IPS-15b (cell line): ENCODE data around the gene GPAM.

ENCODE experiments used
- H3K27me3 ChIP-seq: one replicate; pipeline ENCODE4 v1.6.1; 2013; ENCODE audit warnings: low read length; ENCODE audit not compliant: control insufficient read depth, insufficient read depth
- H3K36me3 ChIP-seq: one replicate; pipeline ENCODE4 v1.6.1; 2013; ENCODE audit warnings: low read length; ENCODE audit not compliant: control insufficient read depth, insufficient read depth
- H3K4me1 ChIP-seq: one replicate; pipeline ENCODE4 v1.6.1; 2013; ENCODE audit warnings: mild to moderate bottlenecking, low read length; ENCODE audit not compliant: control insufficient read depth, insufficient read depth
- H3K4me3 ChIP-seq: one replicate; pipeline ENCODE4 v1.5.1; 2013; ENCODE audit warnings: low read depth, low read length
- H3K9ac ChIP-seq: one replicate; pipeline ENCODE4 v1.6.1; 2013; ENCODE audit warnings: low read depth, mild to moderate bottlenecking, low read length
- H3K9me3 ChIP-seq: one replicate; pipeline ENCODE4 v1.6.1; 2013; ENCODE audit warnings: mild to moderate bottlenecking, low read length; ENCODE audit not compliant: control insufficient read depth, insufficient read depth

The GPAM gene

DNA sequence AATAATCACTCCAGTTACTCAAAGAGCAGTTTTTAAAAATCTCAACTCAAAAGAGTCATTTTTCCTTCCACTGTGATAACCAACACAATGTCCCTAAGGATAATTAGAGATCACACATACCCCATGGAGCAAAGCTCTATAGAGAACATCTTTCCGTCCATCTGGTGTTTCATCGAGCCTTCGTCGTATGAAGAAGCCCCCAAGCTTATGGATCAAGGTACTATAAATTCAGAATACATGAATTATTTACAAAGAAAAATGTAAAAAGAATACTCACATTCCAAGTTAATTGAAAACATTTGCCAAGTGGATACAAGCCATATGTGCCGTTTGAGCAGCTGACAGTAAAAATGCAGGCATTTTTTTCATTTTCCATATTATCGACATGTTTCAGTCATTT, 14.8 kb downstream of the GPAM start:
- no peaks in the 10 kb centered on the region for H3K27me3 ChIP-seq
- no peaks in the 10 kb centered on the region for H3K4me1 ChIP-seq
- H3K9me3 ChIP-seq: no peaks in the 10 kb centered on the region
- H3K9ac ChIP-seq: no peak overlapping the region
- H3K36me3 ChIP-seq: peaks cover 7% of the 10 kb centered on the region
- no peak overlapping the region for H3K4me3 ChIP-seq

- H3K9me3 ChIP-seq: no peaks in the 10 kb centered on the region
- no peaks in the 10 kb centered on the region for H3K27me3 ChIP-seq
- no peak overlapping the region for H3K4me3 ChIP-seq
- no peak overlapping the region for H3K9ac ChIP-seq
- H3K4me1 ChIP-seq: no peaks in the 10 kb centered on the region
- peaks cover 3% of the 10 kb centered on the region for H3K36me3 ChIP-seq
Observed at GRCh38 chr10:112166800-112167199, 16.8 kb downstream of the GPAM start.

DNA sequence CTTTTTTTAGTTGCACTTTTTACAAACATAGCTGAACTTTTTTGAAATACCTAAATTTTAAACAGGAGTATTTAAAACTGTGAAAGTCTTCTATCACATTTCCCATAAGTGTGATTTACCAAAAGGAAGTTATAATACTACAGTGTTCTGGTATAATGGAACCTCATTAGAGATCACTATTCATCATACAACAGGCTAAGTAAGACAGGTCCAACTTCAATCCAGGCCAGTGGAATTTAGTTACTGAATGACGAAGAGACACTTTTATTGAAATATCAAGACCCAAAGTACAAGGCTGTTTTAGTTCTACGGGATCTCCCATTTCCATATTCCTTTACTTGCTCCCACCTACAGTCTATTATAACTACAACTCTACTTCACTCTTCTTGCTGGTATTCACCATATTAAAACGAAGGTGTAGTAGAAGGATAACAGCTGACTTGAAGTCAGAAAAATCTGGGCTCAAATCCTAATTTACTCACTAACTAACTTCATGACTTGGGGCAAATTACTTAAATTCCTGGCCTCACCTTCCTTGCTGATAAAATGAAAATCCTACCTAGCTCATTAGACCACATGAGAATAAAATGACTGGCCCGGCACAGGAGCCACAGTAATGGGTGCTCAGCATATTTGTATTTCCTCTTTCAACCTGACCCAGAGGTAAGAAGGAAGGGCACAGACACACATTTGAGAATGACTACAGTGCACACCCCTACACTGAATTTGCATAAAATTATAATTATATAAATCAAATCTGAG, 21.6 kb downstream of the GPAM start:
- Histone ChIP-seq H3K4me1 (no peaks in the 10 kb centered on the region), H3K27me3 (no peaks in the 10 kb centered on the region), H3K36me3 (peaks cover 25% of the 10 kb centered on the region), H3K9ac (no peak overlapping the region), H3K9me3 (no peaks in the 10 kb centered on the region), H3K4me3 (no peak overlapping the region)

DNA sequence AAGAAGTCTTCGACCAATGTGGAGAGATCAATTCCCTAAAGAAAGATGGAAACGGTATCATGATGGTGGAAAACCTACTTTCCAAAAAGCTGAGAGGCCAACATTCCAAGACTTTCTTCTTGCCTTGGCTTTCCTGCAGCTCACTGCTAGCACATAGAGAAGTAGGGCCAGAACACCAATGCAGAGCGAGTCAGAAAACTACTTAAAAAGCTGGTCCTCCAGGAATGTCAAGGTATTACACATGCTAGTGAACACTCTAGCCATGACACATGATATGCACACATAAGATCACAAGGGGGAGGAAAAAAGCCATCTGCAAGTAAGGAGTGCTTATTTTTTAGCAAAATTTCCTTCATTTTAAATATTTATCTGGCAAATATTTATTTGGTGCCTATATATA, 22.7 kb downstream of the GPAM start:
- Histone ChIP-seq H3K4me3 (no peak overlapping the region), H3K9me3 (no peaks in the 10 kb centered on the region)

GRCh38 chr10:112159469-112159868, 24.1 kb downstream of the GPAM start:
- no peaks in the 10 kb centered on the region for H3K4me1 ChIP-seq
- no peaks in the 10 kb centered on the region for H3K9me3 ChIP-seq
- no peak overlapping the region for H3K9ac ChIP-seq
- H3K4me3 ChIP-seq: no peak overlapping the region
- H3K36me3 ChIP-seq: peaks cover 36% of the 10 kb centered on the region
- H3K27me3 ChIP-seq: no peaks in the 10 kb centered on the region

More for the DNA sequence above, 22.7 kb downstream of the GPAM start:
- Histone ChIP-seq H3K27me3 (no peaks in the 10 kb centered on the region), H3K9ac (no peak overlapping the region), H3K36me3 (peaks cover 34% of the 10 kb centered on the region), H3K4me1 (no peaks in the 10 kb centered on the region)

GRCh38 chr10:112151524-112152039, 32.0 kb downstream of the GPAM start:
- Histone ChIP-seq H3K9me3 (no peaks in the 10 kb centered on the region), H3K36me3 (peaks cover 8% of the 10 kb centered on the region), H3K4me1 (no peaks in the 10 kb centered on the region), H3K9ac (no peak overlapping the region), H3K4me3 (no peak overlapping the region), H3K27me3 (no peaks in the 10 kb centered on the region)

DNA sequence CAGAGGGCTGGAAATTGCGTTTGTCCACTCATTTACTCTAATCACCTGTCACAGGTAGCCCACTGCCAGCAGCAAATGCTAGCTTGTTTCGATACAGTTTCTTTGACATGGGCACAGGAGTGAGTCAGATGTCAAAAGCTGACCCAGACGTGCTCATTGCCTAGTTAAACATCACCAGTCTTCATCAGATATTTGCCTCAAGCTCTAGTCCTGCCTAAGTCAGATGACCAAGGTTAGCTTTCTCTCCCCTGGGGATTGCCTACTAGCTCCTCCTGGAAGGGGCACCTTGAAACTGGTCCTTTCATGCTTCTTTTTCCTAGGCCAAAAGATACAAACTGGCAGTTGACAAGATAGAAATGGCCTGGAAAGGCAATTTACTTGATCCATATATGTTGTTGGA, 35.2 kb downstream of the GPAM start:
- Histone ChIP-seq H3K27me3 (no peaks in the 10 kb centered on the region), H3K4me1 (no peaks in the 10 kb centered on the region), H3K9ac (no peak overlapping the region), H3K36me3 (no peaks in the 10 kb centered on the region), H3K9me3 (no peaks in the 10 kb centered on the region), H3K4me3 (no peak overlapping the region)

- Histone ChIP-seq H3K9me3 (no peaks in the 10 kb centered on the region), H3K4me3 (no peak overlapping the region), H3K36me3 (no peaks in the 10 kb centered on the region), H3K9ac (no peak overlapping the region), H3K27me3 (no peaks in the 10 kb centered on the region), H3K4me1 (no peaks in the 10 kb centered on the region)
Observed at GRCh38 chr10:112146799-112147198, 36.8 kb downstream of the GPAM start.

DNA sequence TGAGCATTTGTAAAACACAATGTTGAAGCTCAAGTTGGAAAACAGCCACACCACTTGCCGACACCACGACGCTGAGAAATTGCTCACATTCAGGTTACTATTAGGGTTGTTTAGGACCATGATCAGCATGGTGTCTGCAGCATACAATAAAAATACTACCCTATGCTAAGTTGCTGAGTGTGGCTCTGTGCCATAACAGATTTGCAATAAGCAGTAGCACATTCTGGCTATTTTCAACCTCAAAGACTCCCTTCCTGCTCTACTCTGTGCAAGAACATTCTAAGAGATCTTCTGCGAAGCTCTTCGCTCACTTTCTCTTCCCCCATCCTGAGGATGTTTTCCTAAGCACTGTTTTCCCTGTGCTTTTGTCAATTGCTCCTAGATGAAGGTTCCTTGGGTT, 38.3 kb downstream of the GPAM start:
- H3K4me3 ChIP-seq: no peak overlapping the region
- no peaks in the 10 kb centered on the region for H3K4me1 ChIP-seq
- H3K9ac ChIP-seq: no peak overlapping the region
- no peaks in the 10 kb centered on the region for H3K36me3 ChIP-seq
- no peaks in the 10 kb centered on the region for H3K9me3 ChIP-seq
- no peaks in the 10 kb centered on the region for H3K27me3 ChIP-seq

DNA sequence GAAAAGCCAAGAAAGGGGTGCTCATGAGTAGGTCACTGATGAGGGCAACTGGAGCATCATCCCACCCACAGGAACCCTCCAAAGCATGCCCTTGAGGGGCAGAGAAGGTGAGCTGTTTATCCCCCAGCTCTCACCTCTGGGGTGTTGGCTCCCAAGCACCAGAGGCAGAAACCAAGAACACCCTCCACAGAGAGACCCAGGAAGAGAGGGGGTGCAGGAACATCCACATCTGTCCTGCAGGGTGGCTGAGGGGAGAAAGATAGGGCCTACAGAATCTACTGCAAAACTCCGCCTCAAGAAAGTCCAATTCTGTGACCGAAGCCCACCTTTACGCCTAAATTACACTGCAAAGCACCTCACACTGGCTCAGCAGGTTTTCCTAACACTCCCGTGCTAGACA, 40.1 kb downstream of the GPAM start:
- Histone ChIP-seq H3K9ac (no peak overlapping the region), H3K27me3 (no peaks in the 10 kb centered on the region), H3K4me3 (no peak overlapping the region), H3K4me1 (no peaks in the 10 kb centered on the region), H3K36me3 (no peaks in the 10 kb centered on the region), H3K9me3 (no peaks in the 10 kb centered on the region)

DNA sequence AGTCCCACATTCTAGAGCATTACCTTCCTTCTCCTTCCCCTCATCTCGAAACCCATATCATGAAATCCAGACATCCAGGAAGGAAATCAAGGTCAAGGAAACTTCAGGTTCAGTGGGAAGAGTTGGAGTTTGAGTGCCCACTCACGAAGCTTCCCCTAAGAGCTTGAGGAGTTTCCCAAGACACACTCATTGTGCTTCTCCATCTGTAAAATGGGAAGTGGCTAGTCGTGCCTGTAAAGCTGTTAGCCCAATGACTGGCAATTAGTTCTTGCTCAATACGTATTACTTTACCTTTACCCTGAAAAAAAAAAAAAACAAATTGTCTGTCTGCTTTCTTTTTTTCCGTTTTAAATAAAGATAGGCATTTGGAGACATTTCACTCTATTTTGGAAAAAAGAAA, 42.3 kb downstream of the GPAM start:
- Histone ChIP-seq H3K27me3 (no peaks in the 10 kb centered on the region), H3K4me1 (no peaks in the 10 kb centered on the region), H3K36me3 (no peaks in the 10 kb centered on the region), H3K9me3 (no peaks in the 10 kb centered on the region), H3K4me3 (no peak overlapping the region), H3K9ac (no peak overlapping the region)

DNA sequence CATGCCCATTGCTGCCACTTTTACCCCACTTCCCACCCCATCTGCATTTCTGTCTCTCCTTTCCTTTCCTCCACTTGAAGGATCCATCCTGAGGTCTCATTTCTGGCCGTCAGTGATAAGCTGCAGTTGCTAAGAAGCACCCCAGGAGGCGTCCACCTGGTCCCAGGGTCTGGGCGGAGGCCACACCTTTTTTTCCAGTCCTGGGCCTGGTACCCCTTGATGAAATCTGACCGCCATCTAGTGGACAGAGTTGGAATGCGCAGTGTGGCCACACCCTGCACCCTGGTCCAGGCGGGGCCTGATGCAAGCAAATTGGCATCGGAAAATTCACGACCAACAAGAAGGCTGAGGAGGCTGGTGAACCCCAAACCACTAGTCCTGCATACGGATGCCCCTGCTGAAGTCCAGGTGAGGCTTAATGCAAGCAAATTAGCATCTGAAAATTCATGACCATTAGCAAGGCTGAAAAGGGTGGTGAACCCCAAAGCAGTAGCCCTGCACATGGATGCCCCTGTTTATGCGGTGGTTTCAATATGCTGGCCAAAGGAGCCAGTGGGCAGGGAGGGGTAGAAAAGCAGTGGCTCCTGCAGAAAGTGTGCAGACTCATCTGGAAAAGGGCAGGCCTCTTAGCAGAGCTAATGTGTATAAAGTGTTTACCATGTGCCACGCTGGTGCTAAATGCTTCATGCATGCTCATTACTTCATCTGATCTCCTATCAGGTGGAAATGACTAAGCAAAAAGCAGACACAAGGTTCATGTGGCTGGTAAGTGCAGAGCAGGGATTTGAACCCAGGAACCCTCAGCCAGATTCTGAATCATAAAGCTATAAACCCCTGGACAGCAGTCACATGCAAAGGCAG, 43.2 kb downstream of the GPAM start:
- Histone ChIP-seq H3K4me3 (no peak overlapping the region), H3K4me1 (no peaks in the 10 kb centered on the region), H3K27me3 (no peaks in the 10 kb centered on the region), H3K9ac (no peak overlapping the region), H3K36me3 (no peaks in the 10 kb centered on the region), H3K9me3 (no peaks in the 10 kb centered on the region)
